ENCODE measurements around the gene C1QA. TPM values are rescaled to one million over a fixed set of nuclear protein-coding genes. Genes with fewer than 3 reads are reported as not detected.
"Not testable (repeated sequence)": the region's sequence is repeated elsewhere in the genome, so short reads cannot be mapped to it uniquely, and the experiment has no call there.

Gene C1QA
- total and polyA plus RNA-seq, 5 donors from 2014 or later, result not detected

DNA sequence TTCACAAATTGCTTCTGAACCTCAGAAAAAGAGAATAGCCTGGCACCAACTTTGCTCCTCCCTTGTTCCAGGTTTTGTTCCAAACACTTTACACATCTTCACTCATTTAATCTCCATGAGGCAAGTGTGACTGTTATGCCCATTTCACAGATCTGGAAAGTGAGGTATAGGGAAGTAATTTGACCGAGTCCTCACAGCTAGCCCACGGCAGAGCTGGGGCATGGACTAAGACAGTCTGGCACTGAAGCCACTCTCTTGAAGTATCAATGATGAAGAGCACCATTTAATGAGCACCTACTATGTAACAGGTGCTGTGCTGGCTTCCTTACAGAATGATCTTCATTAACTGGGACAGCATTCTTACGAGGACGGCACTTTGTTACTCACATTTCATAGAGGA, 35.6 kb downstream of the C1QA start:
- H3K27me3 Mint-ChIP-seq, result peaks cover 14% of the 10 kb centered on the region
- ATAC-seq (ENCODE audit: low read depth in 2 of 2) (no peak), DNase-seq (no peak)

DNA sequence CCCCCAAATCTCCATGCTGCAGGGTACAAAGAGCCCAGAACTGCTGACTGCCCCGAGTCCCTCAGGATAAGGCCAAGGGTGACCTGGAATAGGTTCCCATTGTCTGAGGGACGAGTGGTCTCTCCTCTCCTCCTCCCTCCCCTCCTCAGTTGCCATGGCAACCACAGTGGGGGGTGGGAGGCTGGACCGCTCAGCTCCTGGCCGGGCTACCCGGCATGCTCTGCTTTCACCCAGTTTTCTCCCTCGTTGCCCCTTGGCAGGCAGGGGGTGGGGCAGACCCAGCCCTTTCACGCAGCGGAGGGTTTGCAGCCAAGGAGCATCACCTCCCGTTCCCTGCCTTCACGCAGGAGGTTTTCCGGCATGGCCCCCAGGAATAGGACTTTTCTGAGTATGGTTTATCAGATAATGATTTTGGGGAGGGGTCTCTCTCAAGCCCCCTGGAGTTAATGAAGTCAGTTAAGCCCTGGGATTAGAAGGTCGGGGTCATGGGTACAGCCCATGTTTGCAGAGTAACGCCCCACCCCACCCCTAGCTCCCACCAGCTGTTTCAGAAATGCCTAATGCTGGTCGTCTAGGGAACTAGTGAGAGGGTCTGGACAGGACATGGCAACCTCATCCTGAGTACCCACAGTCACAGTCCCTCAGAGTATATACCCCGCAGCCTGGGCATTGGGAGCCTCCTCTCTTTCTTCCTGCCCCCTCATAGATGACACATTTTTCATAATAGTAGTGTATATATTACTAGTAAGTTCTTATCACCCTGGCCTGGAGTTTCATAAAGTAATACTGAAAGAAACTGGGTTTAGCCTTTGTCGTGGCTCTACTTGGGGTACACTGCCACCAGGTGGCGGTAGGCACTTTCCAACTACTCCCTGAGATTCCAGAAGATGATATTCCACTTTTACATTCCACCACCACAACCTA, 37.3 kb downstream of the C1QA start:
- H3K27ac ChIP-seq (ENCODE audit: insufficient read depth, low read length, poor library complexity, severe bottlenecking), result no peak overlapping the region
- Mint-ChIP-seq H3K4me1 (peaks cover 0 to 2% (median 0%) of the 10 kb centered on the region in 4 donors), H3K27ac (no peak overlapping the region), H3K9me3 (no peaks in the 10 kb centered on the region), H3K4me3 (no peak overlapping the region), H3K27me3 (peaks cover 14% of the 10 kb centered on the region), H3K36me3 (no peaks in the 10 kb centered on the region)
- no peaks in the 10 kb centered on the region for H3K36me3 ChIP-seq (ENCODE audit: control insufficient read depth, insufficient read depth, low read length)
- no peaks in the 10 kb centered on the region for H3K9me3 ChIP-seq (ENCODE audit: control insufficient read depth in 2 of 2, low read length in 2 of 2)
- no peak overlapping the region for H3K4me3 ChIP-seq (ENCODE audit: low read depth, low read length)
- peak in 1 of 3 donors; percentile 14 for DNase-seq
- ATAC-seq (ENCODE audit: low read depth in 2 of 2), result no peak
- peaks cover 2% of the 10 kb centered on the region for H3K27me3 ChIP-seq (ENCODE audit: control insufficient read depth, insufficient read depth, low read length)
- no peaks in the 10 kb centered on the region for H3K4me1 ChIP-seq (ENCODE audit: control insufficient read depth, insufficient read depth, low read length, poor library complexity, severe bottlenecking)

More for the DNA sequence above, 35.6 kb downstream of the C1QA start:
- Histone ChIP-seq H3K27ac (ENCODE audit: insufficient read depth, low read length, poor library complexity, severe bottlenecking) (no peak overlapping the region), H3K4me1 (ENCODE audit: control insufficient read depth, insufficient read depth, low read length, poor library complexity, severe bottlenecking) (no peaks in the 10 kb centered on the region), H3K27me3 (ENCODE audit: control insufficient read depth, insufficient read depth, low read length) (peaks cover 2% of the 10 kb centered on the region), H3K36me3 (ENCODE audit: control insufficient read depth, insufficient read depth, low read length) (no peaks in the 10 kb centered on the region), H3K9me3 (ENCODE audit: control insufficient read depth in 2 of 2, low read length in 2 of 2) (no peaks in the 10 kb centered on the region), H3K4me3 (ENCODE audit: low read depth, low read length) (no peak overlapping the region)
- Mint-ChIP-seq H3K36me3 (no peaks in the 10 kb centered on the region), H3K4me3 (no peak overlapping the region), H3K9me3 (no peaks in the 10 kb centered on the region), H3K4me1 (peaks cover 0 to 2% (median 0%) of the 10 kb centered on the region in 4 donors), H3K27ac (no peak overlapping the region)

DNA sequence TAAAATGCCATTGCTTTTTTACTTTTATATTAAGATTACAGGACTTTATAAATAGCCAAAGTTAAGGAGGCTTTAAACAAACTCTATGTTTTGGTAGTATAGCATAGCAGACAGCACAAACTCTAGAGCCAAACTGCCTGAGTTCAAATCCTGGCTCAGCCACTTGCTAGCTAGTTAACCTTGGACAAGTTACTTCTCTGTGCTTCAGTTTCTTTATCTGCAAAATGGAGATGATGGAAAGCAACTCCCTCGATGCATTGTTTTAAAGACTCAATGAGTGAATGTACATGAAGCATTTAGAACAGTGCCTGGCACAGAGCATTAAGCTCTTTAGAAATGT, 38.0 kb downstream of the C1QA start:
- Histone ChIP-seq H3K9me3 (ENCODE audit: control insufficient read depth in 2 of 2, low read length in 2 of 2) (no peaks in the 10 kb centered on the region), H3K4me3 (ENCODE audit: low read depth, low read length) (no peak overlapping the region), H3K4me1 (ENCODE audit: control insufficient read depth, insufficient read depth, low read length, poor library complexity, severe bottlenecking) (no peaks in the 10 kb centered on the region), H3K36me3 (ENCODE audit: control insufficient read depth, insufficient read depth, low read length) (no peaks in the 10 kb centered on the region), H3K27ac (ENCODE audit: insufficient read depth, low read length, poor library complexity, severe bottlenecking) (no peak overlapping the region), H3K27me3 (ENCODE audit: control insufficient read depth, insufficient read depth, low read length) (peaks cover 2% of the 10 kb centered on the region)
- Mint-ChIP-seq H3K27me3 (peaks cover 11% of the 10 kb centered on the region), H3K36me3 (no peaks in the 10 kb centered on the region), H3K4me1 (peaks cover 0 to 2% (median 0%) of the 10 kb centered on the region in 4 donors), H3K27ac (no peak overlapping the region), H3K9me3 (no peaks in the 10 kb centered on the region), H3K4me3 (no peak overlapping the region)
- no peak for DNase-seq
- ATAC-seq (ENCODE audit: low read depth in 2 of 2), result no peak

DNA sequence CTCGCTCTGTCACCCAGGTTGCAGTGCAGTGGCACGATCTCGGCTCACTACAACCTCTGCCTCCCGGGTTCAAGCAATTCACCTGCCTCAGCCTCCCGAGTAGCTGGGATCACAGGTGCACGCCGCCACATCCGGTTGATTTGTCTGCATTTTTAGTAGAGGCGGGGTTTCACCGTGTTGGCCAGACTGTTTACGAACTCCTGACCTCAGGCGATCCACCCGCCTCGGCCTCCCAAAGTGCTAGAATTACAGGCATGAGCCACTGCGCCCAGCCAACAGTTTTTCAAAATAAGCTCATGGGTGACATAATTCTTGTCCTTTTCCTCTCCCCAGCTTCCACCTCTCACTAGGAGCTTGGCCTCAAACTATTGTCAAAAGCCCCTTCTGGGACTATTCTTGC, 39.7 kb downstream of the C1QA start:
- not testable (repeated sequence) for H3K4me1 Mint-ChIP-seq; H3K4me3 Mint-ChIP-seq; H3K4me3 ChIP-seq (ENCODE audit: low read depth, low read length); H3K27ac ChIP-seq (ENCODE audit: insufficient read depth, low read length, poor library complexity, severe bottlenecking); H3K27ac Mint-ChIP-seq; H3K9me3 Mint-ChIP-seq; H3K36me3 Mint-ChIP-seq; H3K27me3 ChIP-seq (ENCODE audit: control insufficient read depth, insufficient read depth, low read length); H3K4me1 ChIP-seq (ENCODE audit: control insufficient read depth, insufficient read depth, low read length, poor library complexity, severe bottlenecking); DNase-seq; H3K9me3 ChIP-seq (ENCODE audit: control insufficient read depth in 2 of 2, low read length in 2 of 2); ATAC-seq (ENCODE audit: low read depth in 2 of 2); H3K27me3 Mint-ChIP-seq; H3K36me3 ChIP-seq (ENCODE audit: control insufficient read depth, insufficient read depth, low read length)

DNA sequence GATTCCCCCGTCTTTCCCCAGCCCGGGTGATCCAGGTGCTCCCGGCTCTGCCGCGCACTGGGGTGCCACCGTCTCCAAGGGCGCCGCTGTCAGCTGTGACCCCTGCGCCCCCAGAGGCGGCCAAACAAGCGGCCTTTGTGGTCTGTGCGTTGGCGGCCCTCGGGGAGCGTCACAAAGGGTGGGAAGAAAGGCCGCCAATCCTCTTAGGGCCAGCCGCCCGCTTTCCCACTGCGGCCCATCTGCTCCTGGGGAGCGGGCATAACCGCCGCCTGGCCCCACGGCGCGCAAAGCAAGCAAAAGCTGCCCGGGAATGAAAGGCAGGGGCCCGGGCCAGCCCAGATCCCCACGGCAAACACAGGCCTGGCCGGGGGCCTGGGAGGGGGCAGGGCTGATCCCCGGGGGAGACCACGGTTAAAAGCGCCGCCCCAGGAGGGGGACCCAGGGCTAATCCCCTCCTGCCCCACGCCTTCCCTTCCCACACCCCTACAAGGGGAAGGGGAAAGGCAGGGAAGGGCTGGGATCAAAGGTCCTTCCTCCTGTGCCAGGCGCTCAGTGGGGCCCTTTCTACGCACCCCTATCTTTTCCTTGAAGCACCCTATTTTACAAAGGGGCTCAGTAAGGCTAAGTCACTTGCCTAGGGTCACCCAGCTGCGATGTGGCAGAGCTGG, 40.6 kb downstream of the C1QA start:
- peaks cover 2% of the 10 kb centered on the region for H3K27me3 ChIP-seq (ENCODE audit: control insufficient read depth, insufficient read depth, low read length)
- H3K9me3 ChIP-seq (ENCODE audit: control insufficient read depth in 2 of 2, low read length in 2 of 2), result no peaks in the 10 kb centered on the region
- no peak for DNase-seq
- Mint-ChIP-seq H3K4me3 (no peak overlapping the region), H3K9me3 (no peaks in the 10 kb centered on the region), H3K4me1 (peaks cover 0 to 2% (median 0%) of the 10 kb centered on the region in 4 donors), H3K36me3 (no peaks in the 10 kb centered on the region), H3K27me3 (peaks cover 4% of the 10 kb centered on the region), H3K27ac (no peak overlapping the region)
- H3K4me1 ChIP-seq (ENCODE audit: control insufficient read depth, insufficient read depth, low read length, poor library complexity, severe bottlenecking), result no peaks in the 10 kb centered on the region
- H3K4me3 ChIP-seq (ENCODE audit: low read depth, low read length), result no peak overlapping the region
- H3K27ac ChIP-seq (ENCODE audit: insufficient read depth, low read length, poor library complexity, severe bottlenecking), result no peak overlapping the region
- H3K36me3 ChIP-seq (ENCODE audit: control insufficient read depth, insufficient read depth, low read length), result no peaks in the 10 kb centered on the region
- no peak for ATAC-seq (ENCODE audit: low read depth in 2 of 2)

DNA sequence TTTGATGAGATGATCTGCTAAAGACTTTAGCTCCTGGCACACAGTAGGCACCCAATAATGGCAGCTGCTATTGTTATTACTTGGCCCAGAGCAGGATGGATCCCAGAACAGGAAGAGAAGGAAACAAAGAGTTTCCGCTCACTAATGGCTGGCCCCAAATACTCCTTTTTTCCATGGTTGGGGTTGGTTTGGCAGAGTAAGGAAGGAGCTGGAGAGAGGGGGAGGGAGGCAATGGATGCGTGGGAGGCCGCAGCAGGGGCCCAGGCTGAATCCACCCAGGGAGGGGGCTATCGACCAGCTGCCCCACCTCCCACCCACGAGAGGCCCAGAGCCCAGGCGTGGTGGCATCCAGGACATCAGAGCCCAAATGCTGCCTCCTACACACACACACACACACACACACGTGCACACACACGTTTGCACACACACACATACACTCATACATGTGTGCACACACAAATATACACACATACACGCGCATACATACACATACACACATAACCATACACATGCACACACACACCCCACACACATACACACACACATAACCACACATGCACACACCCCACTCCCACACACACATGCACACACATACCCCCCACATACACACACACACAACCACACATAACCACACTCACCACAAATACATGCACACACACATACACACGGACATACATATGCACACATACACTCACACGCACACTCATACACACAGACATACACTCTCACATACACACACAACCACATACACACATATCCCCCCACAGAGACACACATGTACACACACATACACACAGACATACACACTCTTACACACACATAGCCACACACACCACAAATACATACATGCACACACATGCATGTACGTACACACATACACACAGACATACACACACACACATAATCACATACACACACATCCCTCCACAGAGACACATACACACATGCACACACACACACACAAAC, 41.8 kb downstream of the C1QA start:
- ATAC-seq (ENCODE audit: low read depth in 2 of 2) (no peak), DNase-seq (no peak)
- Histone ChIP-seq H3K4me3 (ENCODE audit: low read depth, low read length) (no peak overlapping the region), H3K27me3 (ENCODE audit: control insufficient read depth, insufficient read depth, low read length) (peaks cover 2% of the 10 kb centered on the region), H3K36me3 (ENCODE audit: control insufficient read depth, insufficient read depth, low read length) (no peaks in the 10 kb centered on the region), H3K4me1 (ENCODE audit: control insufficient read depth, insufficient read depth, low read length, poor library complexity, severe bottlenecking) (no peaks in the 10 kb centered on the region), H3K9me3 (ENCODE audit: control insufficient read depth in 2 of 2, low read length in 2 of 2) (no peaks in the 10 kb centered on the region), H3K27ac (ENCODE audit: insufficient read depth, low read length, poor library complexity, severe bottlenecking) (no peak overlapping the region)
- H3K27me3 Mint-ChIP-seq, result peaks cover 4% of the 10 kb centered on the region
- no peaks in the 10 kb centered on the region for H3K36me3 Mint-ChIP-seq
- H3K4me1 Mint-ChIP-seq, result peaks cover 0 to 2% (median 0%) of the 10 kb centered on the region in 4 donors
- no peak overlapping the region for H3K27ac Mint-ChIP-seq
- no peak overlapping the region for H3K4me3 Mint-ChIP-seq
- H3K9me3 Mint-ChIP-seq, result no peaks in the 10 kb centered on the region

DNA sequence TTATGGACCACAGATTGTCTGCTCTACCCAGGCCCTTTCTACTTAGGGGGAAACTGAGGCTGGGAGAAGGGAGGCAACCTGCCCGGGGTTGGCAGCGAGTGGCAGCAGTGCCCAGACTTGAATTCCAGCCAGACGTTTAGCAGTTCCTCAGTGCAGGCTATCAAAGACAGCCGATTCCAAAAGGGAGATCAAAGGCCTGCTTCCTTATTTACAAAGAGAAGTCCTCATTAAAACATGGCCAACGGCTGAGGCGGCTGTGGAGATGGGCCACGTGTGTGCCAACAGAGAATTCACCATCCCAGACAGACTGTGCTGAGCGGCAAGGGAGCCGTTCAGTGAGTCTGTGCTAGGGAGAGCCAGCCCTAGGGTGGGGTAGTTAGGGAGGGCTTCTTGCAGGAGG, 44.3 kb downstream of the C1QA start:
- no peaks in the 10 kb centered on the region for H3K9me3 ChIP-seq (ENCODE audit: control insufficient read depth in 2 of 2, low read length in 2 of 2)
- Mint-ChIP-seq H3K27ac (no peak overlapping the region), H3K4me1 (no peaks in the 10 kb centered on the region), H3K9me3 (peaks cover 0 to 2% (median 0%) of the 10 kb centered on the region in 7 donors), H3K4me3 (no peak overlapping the region), H3K27me3 (no peaks in the 10 kb centered on the region), H3K36me3 (no peaks in the 10 kb centered on the region)
- H3K27ac ChIP-seq (ENCODE audit: insufficient read depth, low read length, poor library complexity, severe bottlenecking), result no peak overlapping the region
- no peaks in the 10 kb centered on the region for H3K36me3 ChIP-seq (ENCODE audit: control insufficient read depth, insufficient read depth, low read length)
- no peak overlapping the region for H3K4me3 ChIP-seq (ENCODE audit: low read depth, low read length)
- ATAC-seq (ENCODE audit: low read depth in 2 of 2) (no peak), DNase-seq (no peak)
- H3K27me3 ChIP-seq (ENCODE audit: control insufficient read depth, insufficient read depth, low read length), result no peaks in the 10 kb centered on the region
- H3K4me1 ChIP-seq (ENCODE audit: control insufficient read depth, insufficient read depth, low read length, poor library complexity, severe bottlenecking), result no peaks in the 10 kb centered on the region

Measured in CD4-positive, CD25-positive, alpha-beta regulatory T cell (primary cell).